Stimulated activated CD8-positive, alpha-beta memory T cell treated with anti-CD3 and anti-CD28 coated beads, Interleukin-4, amount 100 ng/mL, for 24 hours (primary cell): ENCODE data around the gene PTGR1.
A peak's percentile ranks its signal among the peaks of the same experiment; 100 is the strongest.

Experiments
- DNase-seq: peaks from one replicate; pipeline ENCODE4 v3.0.0-alpha.2; 2020; ENCODE audit warnings: low read depth

PTGR1 gene

GRCh38 chr9:111542497-111543254, 56.8 kb downstream of the PTGR1 start:
- DNase-seq: no peak

- DNase-seq: no peak
Observed at GRCh38 chr9:111533099-111533790, 66.2 kb downstream of the PTGR1 start.

- DNase-seq: no peak
Observed at GRCh38 chr9:111531716-111532115, 67.7 kb downstream of the PTGR1 start.

- no peak for DNase-seq
Observed at GRCh38 chr9:111529787-111530186, 69.7 kb downstream of the PTGR1 start.

- no peak for DNase-seq
Observed at GRCh38 chr9:111527347-111527746, 72.1 kb downstream of the PTGR1 start.

- peak; percentile 56 for DNase-seq
Observed at GRCh38 chr9:111525056-111525977, 74.1 kb downstream of the PTGR1 start, which contains the start of gene ZNF483. TSS of gene ZNF483 (plus strand) at chr9:111525179. CDS start at chr9:111527396, 2,217 bp downstream.

- no peak for DNase-seq
Observed at GRCh38 chr9:111524731-111525055, 74.8 kb downstream of the PTGR1 start.

GRCh38 chr9:111516061-111516465, 83.4 kb downstream of the PTGR1 start:
- no peak for DNase-seq

GRCh38 chr9:111514967-111515366, 84.5 kb downstream of the PTGR1 start:
- no peak for DNase-seq
